Measurements from ENCODE around the gene RNF141. TPM values are rescaled to one million over a fixed set of nuclear protein-coding genes. Genes with fewer than 3 reads are reported as not detected.

RNF141 gene
- total RNA-seq, 1 donor from 2014 or later, result 49.3 TPM

- no peak overlapping the region for H3K27ac ChIP-seq
- no peak overlapping the region for H2AFZ ChIP-seq (replicated peaks)
- no peaks in the 10 kb centered on the region for H3K9me3 ChIP-seq (ENCODE audit: low read depth)
- H4K20me1 ChIP-seq (ENCODE audit: low read depth), result no peaks in the 10 kb centered on the region
- no peaks in the 10 kb centered on the region for H3F3A ChIP-seq (ENCODE audit: low read depth)
- no peak for DNase-seq (ENCODE audit: low spot score)
- no peaks in the 10 kb centered on the region for H3K79me2 ChIP-seq (ENCODE audit: low read depth)
- Mint-ChIP-seq H3K4me3 (no peak overlapping the region), H3K9me3 (no peaks in the 10 kb centered on the region), H3K4me1 (no peaks in the 10 kb centered on the region), H3K27me3 (ENCODE audit: insufficient read depth, low read depth) (no peaks in the 10 kb centered on the region), H3K36me3 (peaks cover 7% of the 10 kb centered on the region), H3K27ac (no peak overlapping the region)
- no peaks in the 10 kb centered on the region for H3K36me3 ChIP-seq
- no peak overlapping the region for H3K4me3 ChIP-seq
- no peak overlapping the region for H3K4me2 ChIP-seq
- peaks cover 6% of the 10 kb centered on the region for H3K4me1 ChIP-seq
- TF ChIP-seq EZH2 (IDR thresholded peaks at IDR 0.05), result no peak
- no peak for TF ChIP-seq EZH2phosphoT487 (IDR thresholded peaks at IDR 0.05)
- no peak for TF ChIP-seq CTCF (IDR thresholded peaks at IDR 0.05)
- H3K9ac ChIP-seq, result no peak overlapping the region
- no peaks in the 10 kb centered on the region for H3K27me3 ChIP-seq
Measured at GRCh38 chr11:10533323-10533722, 7.7 kb downstream of the RNF141 start.

GRCh38 chr11:10532526-10532925 is 8.5 kb downstream of the RNF141 start:
- H3K4me1 Mint-ChIP-seq, result no peaks in the 10 kb centered on the region
- Histone ChIP-seq H3F3A (ENCODE audit: low read depth) (no peaks in the 10 kb centered on the region), H3K27ac (no peak overlapping the region), H3K9ac (no peak overlapping the region), H3K4me2 (no peak overlapping the region), H2AFZ (replicated peaks) (no peak overlapping the region), H3K27me3 (no peaks in the 10 kb centered on the region), H3K4me3 (no peak overlapping the region), H4K20me1 (ENCODE audit: low read depth) (no peaks in the 10 kb centered on the region), H3K4me1 (peaks cover 6% of the 10 kb centered on the region), H3K9me3 (ENCODE audit: low read depth) (no peaks in the 10 kb centered on the region), H3K36me3 (no peaks in the 10 kb centered on the region), H3K79me2 (ENCODE audit: low read depth) (no peaks in the 10 kb centered on the region)
- no peak for DNase-seq (ENCODE audit: low spot score)
- H3K36me3 Mint-ChIP-seq, result peaks cover 9% of the 10 kb centered on the region
- H3K4me3 Mint-ChIP-seq, result no peak overlapping the region
- no peaks in the 10 kb centered on the region for H3K27me3 Mint-ChIP-seq (ENCODE audit: insufficient read depth, low read depth)
- no peaks in the 10 kb centered on the region for H3K9me3 Mint-ChIP-seq
- H3K27ac Mint-ChIP-seq, result no peak overlapping the region
- TF ChIP-seq CTCF (IDR thresholded peaks at IDR 0.05) (no peak), EZH2phosphoT487 (IDR thresholded peaks at IDR 0.05) (no peak), EZH2 (IDR thresholded peaks at IDR 0.05) (no peak)

- TF ChIP-seq EZH2 (IDR thresholded peaks at IDR 0.05) (no peak), EZH2phosphoT487 (IDR thresholded peaks at IDR 0.05) (no peak), CTCF (IDR thresholded peaks at IDR 0.05) (no peak)
- Mint-ChIP-seq H3K27ac (no peak overlapping the region), H3K9me3 (no peaks in the 10 kb centered on the region)
Measured at GRCh38 chr11:10529279-10529678, 11.7 kb downstream of the RNF141 start.

More at GRCh38 chr11:10529279-10529678, 11.7 kb downstream of the RNF141 start:
- H3F3A ChIP-seq (ENCODE audit: low read depth), result no peaks in the 10 kb centered on the region
- H3K36me3 Mint-ChIP-seq, result peaks cover 13% of the 10 kb centered on the region
- H3K4me1 ChIP-seq, result peaks cover 6% of the 10 kb centered on the region
- H3K9ac ChIP-seq, result no peak overlapping the region
- H3K27ac ChIP-seq, result no peak overlapping the region
- no peak overlapping the region for H2AFZ ChIP-seq (replicated peaks)
- no peaks in the 10 kb centered on the region for H3K79me2 ChIP-seq (ENCODE audit: low read depth)
- no peaks in the 10 kb centered on the region for H4K20me1 ChIP-seq (ENCODE audit: low read depth)
- no peak overlapping the region for H3K4me3 Mint-ChIP-seq
- no peak overlapping the region for H3K4me3 ChIP-seq
- H3K27me3 ChIP-seq, result no peaks in the 10 kb centered on the region
- no peaks in the 10 kb centered on the region for H3K4me1 Mint-ChIP-seq
- H3K27me3 Mint-ChIP-seq (ENCODE audit: insufficient read depth, low read depth), result no peaks in the 10 kb centered on the region
- H3K36me3 ChIP-seq, result peaks cover 3% of the 10 kb centered on the region
- DNase-seq (ENCODE audit: low spot score), result no peak
- no peaks in the 10 kb centered on the region for H3K9me3 ChIP-seq (ENCODE audit: low read depth)
- H3K4me2 ChIP-seq, result no peak overlapping the region

Data from neural progenitor cell (in vitro differentiated cells).